Caco-2 (cell line): ENCODE results near the gene WNK2. TPM values are rescaled to one million over a fixed set of nuclear protein-coding genes. Genes with fewer than 3 reads are reported as not detected.
"Not testable (repeated sequence)": the region's sequence is repeated elsewhere in the genome, so short reads cannot be mapped to it uniquely, and the experiment has no call there.

Experiments used
- BruUV-seq: library from RNA; stranded (reverse); fragments of 400-500 nt; replicated peaks from 2 replicates; lab custom pipeline; 2021; lab: Mats Ljungman, UMichigan
- CTCF ChIA-PET: fragments of 300-600 bp; sonication (Branson Sonifier 250); formaldehyde crosslinking; loops from one replicate; lab custom pipeline; 2022; ENCODE audit warnings: antibody characterized with exemption; lab: Charles Lee
- POLR2A ChIA-PET: fragments of 300-600 bp; sonication (Branson Sonifier 250); formaldehyde crosslinking; loops from one replicate; lab custom pipeline; 2022; ENCODE audit warnings: antibody characterized with exemption; lab: Charles Lee
- DNase-seq, 2 experiments: peaks; one replicate each; pipeline versions ENCODE4 v3.0.0 to v3.0.0-alpha.2; 2020 to 2022
- H3K27me3 ChIP-seq: replicated peaks from 2 replicates; pipeline ENCODE4 v1.6.0; 2011; ENCODE audit warnings: low read length; ENCODE audit not compliant: control insufficient read depth, insufficient read depth
- H3K36me3 ChIP-seq: 2 replicates; pipeline ENCODE4 v1.5.1; 2011; ENCODE audit warnings: low read length; ENCODE audit not compliant: control insufficient read depth, insufficient read depth
- H3K4me1 ChIP-seq: fragments of 250-450 bp; sonication (Bioruptor Pico); 2 replicates; pipeline ENCODE4 v1.5.1; 2020; ENCODE audit warnings: mild to moderate bottlenecking
- H3K4me3 ChIP-seq: 2 replicates; pipeline ENCODE4 v1.5.1; 2011; ENCODE audit warnings: low read depth, mild to moderate bottlenecking, control low read depth, low read length
- H3K9me3 ChIP-seq: fragments of 250-450 bp; sonication (Bioruptor Pico); 2 replicates; pipeline ENCODE4 v1.5.1; 2020; ENCODE audit warnings: mild to moderate bottlenecking, moderate library complexity
- H3K27ac Mint-ChIP-seq: one replicate; pipeline ENCODE4 v1.8.0; 2022; ENCODE audit warnings: mixed read lengths; ENCODE audit not compliant: unreplicated experiment
- H3K27me3 Mint-ChIP-seq: one replicate; pipeline ENCODE4 v1.8.0; 2022; ENCODE audit warnings: mixed read lengths; ENCODE audit not compliant: insufficient read depth, unreplicated experiment
- H3K36me3 Mint-ChIP-seq: one replicate; pipeline ENCODE4 v1.8.0; 2022; ENCODE audit warnings: mild to moderate bottlenecking, mixed read lengths; ENCODE audit not compliant: insufficient read depth, unreplicated experiment
- H3K4me1 Mint-ChIP-seq: one replicate; pipeline ENCODE4 v1.8.0; 2022; ENCODE audit warnings: low read depth, mixed read lengths; ENCODE audit not compliant: unreplicated experiment
- H3K4me3 Mint-ChIP-seq: one replicate; pipeline ENCODE4 v1.8.0; 2022; ENCODE audit warnings: mild to moderate bottlenecking, moderate library complexity, mixed read lengths; ENCODE audit not compliant: unreplicated experiment
- H3K9me3 Mint-ChIP-seq: one replicate; pipeline ENCODE4 v1.8.0; 2022; ENCODE audit warnings: mixed read lengths; ENCODE audit not compliant: unreplicated experiment
- CTCF ChIP-seq, 2 experiments: fragments of 200-600 bp in 1 of 2; IDR thresholded peaks; 1 replicate in 1 of 2; 2 replicates in 1 of 2; pipeline versions ENCODE4 v1.5.1 to v1.8.0; 2011 to 2022; ENCODE audit warnings: antibody characterized with exemption in 1 of 2, control low read depth in 1 of 2, inconsistent platforms in 1 of 2, low read depth in 1 of 2, low read length in 1 of 2, mild to moderate bottlenecking in 1 of 2, moderate library complexity in 1 of 2; ENCODE audit not compliant: insufficient read depth in 1 of 2, severe bottlenecking in 1 of 2, unreplicated experiment in 1 of 2
- intact Hi-C: fragments of 100-400 bp; cut with micrococcal nuclease; formaldehyde crosslinking; loops from one replicate; pipeline ENCODE4 v1.10.0; 2022; ENCODE audit not compliant: unreplicated experiment
- total RNA-seq: library from RNA; stranded (reverse); gene quantifications from 2 replicates; pipeline ENCODE4 v1.2.3, GENCODE V29; 2022

The WNK2 gene
- total RNA-seq, 1 experiment from 2014 or later, result 21.7 TPM

- Histone ChIP-seq H3K4me1 (no peaks in the 10 kb centered on the region), H3K9me3 (no peaks in the 10 kb centered on the region), H3K4me3 (no peak overlapping the region), H3K27me3 (no peaks in the 10 kb centered on the region), H3K36me3 (no peaks in the 10 kb centered on the region)
- no peak for DNase-seq
- no peaks in the 10 kb centered on the region for H3K4me1 Mint-ChIP-seq
- no peaks in the 10 kb centered on the region for H3K27me3 Mint-ChIP-seq
- H3K27ac Mint-ChIP-seq, result no peak overlapping the region
- no peaks in the 10 kb centered on the region for H3K9me3 Mint-ChIP-seq
- no TSS peak for BruUV-seq
- TF ChIP-seq CTCF (IDR thresholded peaks at IDR 0.05; ENCODE audit: insufficient read depth in 1 of 2, low read depth in 1 of 2, low read length in 1 of 2, severe bottlenecking in 1 of 2, unreplicated experiment in 1 of 2), result no peak
- intact Hi-C loops, result no loop called here
- CTCF ChIA-PET, result no interaction called here
- POLR2A ChIA-PET, result no interaction called here
- no peak overlapping the region for H3K4me3 Mint-ChIP-seq
- H3K36me3 Mint-ChIP-seq, result no peaks in the 10 kb centered on the region
Observed at GRCh38 chr9:93357649-93358048, 173.7 kb downstream of the WNK2 start.

- H3K4me1 Mint-ChIP-seq, H3K4me1 ChIP-seq, H3K9me3 ChIP-seq, H3K36me3 ChIP-seq, POLR2A ChIA-PET, H3K36me3 Mint-ChIP-seq, H3K27me3 ChIP-seq, H3K9me3 Mint-ChIP-seq, BruUV-seq, CTCF ChIA-PET, intact Hi-C loops, H3K4me3 ChIP-seq, H3K27me3 Mint-ChIP-seq, H3K27ac Mint-ChIP-seq, H3K4me3 Mint-ChIP-seq, DNase-seq: not testable (repeated sequence)
Observed at GRCh38 chr9:93359907-93360306, 176.0 kb downstream of the WNK2 start.

GRCh38 chr9:93361995-93362394 is 178.1 kb downstream of the WNK2 start:
- no TSS peak for BruUV-seq
- H3K36me3 ChIP-seq, result no peaks in the 10 kb centered on the region
- H3K4me3 ChIP-seq, result no peak overlapping the region
- no peaks in the 10 kb centered on the region for H3K9me3 ChIP-seq
- Mint-ChIP-seq H3K27ac (no peak overlapping the region), H3K9me3 (no peaks in the 10 kb centered on the region), H3K4me3 (no peak overlapping the region), H3K36me3 (no peaks in the 10 kb centered on the region), H3K4me1 (no peaks in the 10 kb centered on the region), H3K27me3 (no peaks in the 10 kb centered on the region)
- CTCF ChIA-PET, result no interaction called here
- no peaks in the 10 kb centered on the region for H3K4me1 ChIP-seq
- H3K27me3 ChIP-seq, result no peaks in the 10 kb centered on the region
- DNase-seq, result no peak
- no peak for TF ChIP-seq CTCF (IDR thresholded peaks at IDR 0.05; ENCODE audit: insufficient read depth in 1 of 2, low read depth in 1 of 2, low read length in 1 of 2, severe bottlenecking in 1 of 2, unreplicated experiment in 1 of 2)
- POLR2A ChIA-PET, result no interaction called here
- intact Hi-C loops, result no loop called here
